Trophoblast cell (in vitro differentiated cells and primary cell): ENCODE results near the gene CST9.

ENCODE experiments used
- DNase-seq, 2 donors: peaks; one replicate each; pipeline ENCODE4 v3.0.0-alpha.2; 2016
- H2AFZ ChIP-seq: 2 replicates; pipeline ENCODE4 v1.6.1; 2013; ENCODE audit warnings: low read length, moderate library complexity, mild to moderate bottlenecking; ENCODE audit not compliant: insufficient read depth, poor library complexity
- H2AK5ac ChIP-seq: 2 replicates; pipeline ENCODE4 v1.6.1; 2013; ENCODE audit warnings: mild to moderate bottlenecking, low read length
- H2BK120ac ChIP-seq: 2 replicates; pipeline ENCODE4 v1.6.1; 2013; ENCODE audit warnings: low read length, mild to moderate bottlenecking, moderate library complexity; ENCODE audit not compliant: insufficient read depth, poor library complexity
- H2BK12ac ChIP-seq: 2 replicates; pipeline ENCODE4 v1.6.1; 2013; ENCODE audit warnings: mild to moderate bottlenecking, low read length, moderate library complexity
- H2BK5ac ChIP-seq: 2 replicates; pipeline ENCODE4 v1.6.1; 2013; ENCODE audit warnings: low read length, low read depth, moderate library complexity, mild to moderate bottlenecking; ENCODE audit not compliant: poor library complexity
- H3K14ac ChIP-seq: 2 replicates; pipeline ENCODE4 v1.6.1; 2013; ENCODE audit warnings: mild to moderate bottlenecking, low read length
- H3K18ac ChIP-seq: 2 replicates; pipeline ENCODE4 v1.6.1; 2013; ENCODE audit warnings: mild to moderate bottlenecking, low read length
- H3K23ac ChIP-seq: 2 replicates; pipeline ENCODE4 v1.6.1; 2013; ENCODE audit warnings: low read length
- H3K27ac ChIP-seq: 2 replicates; pipeline ENCODE4 v1.5.1; 2013; ENCODE audit warnings: low read depth, mild to moderate bottlenecking, inconsistent platforms, low read length, moderate library complexity
- H3K27me3 ChIP-seq: 2 replicates; pipeline ENCODE4 v1.6.1; 2013; ENCODE audit warnings: inconsistent platforms, mild to moderate bottlenecking, low read length, moderate library complexity; ENCODE audit not compliant: insufficient read depth
- H3K36me3 ChIP-seq, 2 experiments: 1 replicate in 1 of 2; 2 replicates in 1 of 2; pipeline ENCODE4 v1.6.1; 2013; ENCODE audit warnings: low read length in 2 of 2, mild to moderate bottlenecking in 2 of 2, moderate library complexity in 1 of 2; ENCODE audit not compliant: insufficient read depth in 2 of 2, control insufficient read depth in 1 of 2
- H3K4ac ChIP-seq: 2 replicates; pipeline ENCODE4 v1.6.1; 2013; ENCODE audit warnings: low read depth, mild to moderate bottlenecking, low read length, moderate library complexity
- H3K4me1 ChIP-seq, 2 experiments: 1 replicate in 1 of 2; 2 replicates in 1 of 2; pipeline ENCODE4 v1.6.1; 2013; ENCODE audit warnings: low read length in 2 of 2, mild to moderate bottlenecking in 2 of 2, moderate library complexity in 1 of 2; ENCODE audit not compliant: insufficient read depth in 2 of 2, control insufficient read depth in 1 of 2
- H3K4me2 ChIP-seq: 2 replicates; pipeline ENCODE4 v1.6.1; 2013; ENCODE audit warnings: inconsistent platforms, mild to moderate bottlenecking, low read length, moderate library complexity
- H3K4me3 ChIP-seq: 2 replicates; pipeline ENCODE4 v1.5.1; 2013; ENCODE audit warnings: mild to moderate bottlenecking, low read depth, low read length, inconsistent platforms
- H3K79me1 ChIP-seq: one replicate; pipeline ENCODE4 v1.6.1; 2013; ENCODE audit warnings: low read length
- H3K79me2 ChIP-seq: 2 replicates; pipeline ENCODE4 v1.6.1; 2013; ENCODE audit warnings: low read length, mild to moderate bottlenecking; ENCODE audit not compliant: control insufficient read depth, insufficient read depth, poor library complexity
- H3K9ac ChIP-seq: 2 replicates; pipeline ENCODE4 v1.6.1; 2013; ENCODE audit warnings: mild to moderate bottlenecking, low read length
- H3K9me3 ChIP-seq: 2 replicates; pipeline ENCODE4 v1.6.1; 2013; ENCODE audit warnings: low read depth, mild to moderate bottlenecking, control low read depth, inconsistent platforms, low read length; ENCODE audit not compliant: insufficient read depth
- H4K12ac ChIP-seq: 2 replicates; pipeline ENCODE4 v1.6.1; 2013; ENCODE audit warnings: low read depth, mild to moderate bottlenecking, low read length, moderate library complexity
- H4K8ac ChIP-seq: 2 replicates; pipeline ENCODE4 v1.6.1; 2013; ENCODE audit warnings: low read depth, mild to moderate bottlenecking, low read length, moderate library complexity
- H4K91ac ChIP-seq: one replicate; pipeline ENCODE4 v1.6.1; 2013; ENCODE audit warnings: low read depth, mild to moderate bottlenecking, low read length, moderate library complexity
- WGBS: extraction: QIAGEN DNeasy Blood & Tissue Kit; methylation state at CpG from one replicate; pipeline ENCODE4 v1.1.7; 2013; ENCODE audit warnings: missing lambda C conversion rate; ENCODE audit not compliant: insufficient read length, insufficient coverage; ENCODE audit errors: extremely low coverage; 5-methylcytosine and 5-hydroxymethylcytosine counted together

The CST9 gene

DNA sequence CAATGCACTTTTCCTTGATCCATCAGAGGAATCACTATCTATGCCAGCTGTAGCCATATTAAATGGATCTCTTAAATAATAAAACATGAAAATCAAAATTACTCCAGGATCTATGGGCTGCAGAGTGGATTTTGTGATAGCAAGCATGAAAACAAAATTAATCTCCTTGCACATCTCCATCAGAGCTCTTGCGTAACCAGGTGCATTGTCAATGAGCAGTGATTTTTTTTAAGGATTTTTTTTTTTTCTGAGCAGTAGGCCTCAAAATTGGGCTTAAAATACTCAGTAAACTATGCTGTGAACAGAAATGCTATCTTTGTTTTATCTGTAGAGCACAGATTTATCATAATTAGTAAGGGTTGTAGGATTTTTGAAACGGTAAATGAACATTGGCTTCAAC lies 43.5 kb upstream of the CST9 start:
- H3K4me2 ChIP-seq, result no peak overlapping the region
- H2BK12ac ChIP-seq, result no peak overlapping the region
- H2AFZ ChIP-seq, result no peak overlapping the region
- no peaks in the 10 kb centered on the region for H3K4me1 ChIP-seq
- no peaks in the 10 kb centered on the region for H3K79me1 ChIP-seq
- no peaks in the 10 kb centered on the region for H3K36me3 ChIP-seq
- H3K18ac ChIP-seq, result no peak overlapping the region
- no peaks in the 10 kb centered on the region for H3K27me3 ChIP-seq
- H2BK5ac ChIP-seq, result no peak overlapping the region
- no peak overlapping the region for H4K8ac ChIP-seq
- H4K12ac ChIP-seq, result no peak overlapping the region
- H3K4ac ChIP-seq, result no peak overlapping the region
- H3K9me3 ChIP-seq, result no peaks in the 10 kb centered on the region
- no peak overlapping the region for H3K9ac ChIP-seq
- H3K79me2 ChIP-seq, result no peaks in the 10 kb centered on the region
- H3K27ac ChIP-seq, result no peak overlapping the region
- H3K14ac ChIP-seq, result no peak overlapping the region
- H2BK120ac ChIP-seq, result no peak overlapping the region
- no CpG with 5 or more reads among the region's 2 CpGs for WGBS
- no peak overlapping the region for H3K23ac ChIP-seq
- no peak for DNase-seq
- H3K4me3 ChIP-seq, result no peak overlapping the region
- no peak overlapping the region for H4K91ac ChIP-seq
- no peak overlapping the region for H2AK5ac ChIP-seq

DNA sequence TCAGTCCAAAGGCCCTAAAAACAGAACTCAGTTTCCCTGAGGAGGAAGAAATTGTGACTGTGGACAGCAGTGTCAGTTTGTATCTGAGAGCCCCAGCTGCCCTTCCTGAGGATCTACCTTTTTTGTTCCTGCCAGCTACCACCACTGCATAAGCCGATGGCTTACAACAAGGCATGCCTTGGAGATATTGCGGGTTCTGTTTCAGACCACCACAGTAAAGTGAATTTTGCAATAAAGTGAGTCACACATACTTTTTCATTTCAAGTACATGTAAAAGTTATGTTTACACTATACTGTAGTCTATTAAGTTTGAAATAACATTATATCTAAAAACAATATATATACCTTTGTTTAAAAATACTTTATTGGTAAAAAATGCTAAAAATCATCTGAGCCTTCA lies 41.6 kb upstream of the CST9 start:
- Histone ChIP-seq H3K79me2 (no peaks in the 10 kb centered on the region), H2BK120ac (no peak overlapping the region), H3K27ac (no peak overlapping the region), H3K79me1 (no peaks in the 10 kb centered on the region), H3K36me3 (no peaks in the 10 kb centered on the region), H3K4me2 (no peak overlapping the region), H3K14ac (no peak overlapping the region), H4K91ac (no peak overlapping the region), H4K12ac (no peak overlapping the region), H2AFZ (no peak overlapping the region), H3K27me3 (no peaks in the 10 kb centered on the region), H4K8ac (no peak overlapping the region), H3K23ac (no peak overlapping the region), H3K4me3 (no peak overlapping the region), H3K9me3 (no peaks in the 10 kb centered on the region), H3K4me1 (peaks cover 1 to 3% of the 10 kb centered on the region in 2 experiments), H3K18ac (no peak overlapping the region), H3K9ac (no peak overlapping the region), H3K4ac (no peak overlapping the region), H2AK5ac (no peak overlapping the region), H2BK5ac (no peak overlapping the region), H2BK12ac (no peak overlapping the region)
- no peak for DNase-seq
- no CpG with 5 or more reads among the region's 2 CpGs for WGBS

DNA sequence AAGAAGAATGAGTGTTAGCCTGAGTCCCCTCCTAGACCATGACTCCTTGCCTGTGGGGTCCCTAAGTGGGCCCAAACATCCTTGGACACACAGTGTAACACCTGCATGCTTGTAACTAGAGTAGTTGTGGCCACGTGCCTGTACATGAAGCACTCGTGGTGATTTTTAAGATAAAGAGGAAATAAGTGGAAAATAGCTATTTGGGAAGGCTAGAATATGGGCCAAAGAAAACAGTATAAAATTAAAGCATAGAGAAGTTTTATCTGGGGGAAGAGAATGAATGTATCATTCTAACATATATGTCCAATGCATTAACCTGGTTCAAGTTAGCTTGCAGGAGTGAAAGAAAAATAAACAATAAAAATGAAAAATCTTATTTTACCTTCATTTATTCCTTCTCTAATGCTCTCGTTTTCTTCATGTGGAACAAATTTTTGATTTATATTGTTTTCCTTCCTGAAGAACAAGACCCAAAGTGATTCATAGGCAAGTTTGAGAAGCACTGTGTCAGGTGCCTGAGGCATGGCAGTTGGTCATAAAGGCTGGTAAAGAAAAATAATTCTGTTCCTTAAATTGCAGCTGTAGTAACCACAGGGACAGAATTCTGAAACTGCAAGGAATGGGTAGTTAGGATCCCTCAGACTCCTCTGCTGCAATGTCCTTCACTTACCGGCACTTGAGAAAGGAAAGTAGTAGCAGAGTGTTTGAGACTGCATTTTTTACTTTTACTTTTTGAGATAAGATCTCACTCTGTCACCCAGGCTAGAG lies 40.6 kb upstream of the CST9 start:
- H3K4me2 ChIP-seq, result no peak overlapping the region
- no peak overlapping the region for H3K18ac ChIP-seq
- H3K4ac ChIP-seq, result no peak overlapping the region
- H3K9me3 ChIP-seq, result no peaks in the 10 kb centered on the region
- H2BK5ac ChIP-seq, result no peak overlapping the region
- peaks cover 7 to 11% of the 10 kb centered on the region in 2 experiments for H3K4me1 ChIP-seq
- H3K79me2 ChIP-seq, result no peaks in the 10 kb centered on the region
- no peaks in the 10 kb centered on the region for H3K36me3 ChIP-seq
- H3K27me3 ChIP-seq, result no peaks in the 10 kb centered on the region
- no peak overlapping the region for H4K91ac ChIP-seq
- no peak overlapping the region for H2BK12ac ChIP-seq
- H3K27ac ChIP-seq, result no peak overlapping the region
- H3K79me1 ChIP-seq, result no peaks in the 10 kb centered on the region
- no peak overlapping the region for H4K12ac ChIP-seq
- no peak overlapping the region for H2AK5ac ChIP-seq
- no peak overlapping the region for H3K14ac ChIP-seq
- no peak overlapping the region for H2AFZ ChIP-seq
- WGBS, result no CpG with 5 or more reads among the region's 4 CpGs
- H3K9ac ChIP-seq, result no peak overlapping the region
- no peak overlapping the region for H2BK120ac ChIP-seq
- no peak for DNase-seq
- no peak overlapping the region for H4K8ac ChIP-seq
- no peak overlapping the region for H3K23ac ChIP-seq
- no peak overlapping the region for H3K4me3 ChIP-seq

DNA sequence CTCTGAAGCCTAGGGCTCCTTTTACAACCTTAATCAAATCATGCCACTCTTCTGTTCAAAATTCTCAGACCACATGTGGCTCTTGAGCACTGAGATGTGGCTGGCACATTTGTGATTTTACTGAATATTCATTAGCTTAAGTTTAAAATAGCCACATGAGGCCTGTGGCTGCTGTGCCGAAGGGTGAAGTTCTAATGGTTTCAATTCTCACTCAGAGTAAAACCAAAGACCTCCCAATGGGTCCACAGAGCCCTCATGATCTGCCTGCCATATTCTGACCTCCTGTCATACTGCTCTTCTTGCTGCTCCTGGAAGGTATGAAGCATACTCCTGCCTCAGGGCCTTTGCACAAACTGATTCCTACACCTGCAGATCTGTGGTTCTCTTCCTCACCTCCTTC lies 39.9 kb upstream of the CST9 start:
- no peak for DNase-seq
- no peak overlapping the region for H3K4ac ChIP-seq

More for the DNA sequence above, 39.9 kb upstream of the CST9 start:
- no peak overlapping the region for H2BK12ac ChIP-seq
- peaks cover 15 to 19% of the 10 kb centered on the region in 2 experiments for H3K4me1 ChIP-seq
- no peak overlapping the region for H2BK5ac ChIP-seq
- H3K9ac ChIP-seq, result no peak overlapping the region
- no peaks in the 10 kb centered on the region for H3K9me3 ChIP-seq
- no peak overlapping the region for H4K8ac ChIP-seq
- no peak overlapping the region for H2AK5ac ChIP-seq
- H3K18ac ChIP-seq, result no peak overlapping the region
- no peaks in the 10 kb centered on the region for H3K36me3 ChIP-seq
- no peak overlapping the region for H3K27ac ChIP-seq
- no peaks in the 10 kb centered on the region for H3K79me2 ChIP-seq
- H2BK120ac ChIP-seq, result no peak overlapping the region
- no peak overlapping the region for H4K12ac ChIP-seq
- H2AFZ ChIP-seq, result no peak overlapping the region
- H3K27me3 ChIP-seq, result no peaks in the 10 kb centered on the region
- no peak overlapping the region for H3K4me2 ChIP-seq
- H3K14ac ChIP-seq, result no peak overlapping the region
- H3K23ac ChIP-seq, result no peak overlapping the region
- H4K91ac ChIP-seq, result no peak overlapping the region
- H3K4me3 ChIP-seq, result no peak overlapping the region
- no peaks in the 10 kb centered on the region for H3K79me1 ChIP-seq
- no CpG with 5 or more reads among the region's 1 CpG for WGBS
